H9 (cell line): ENCODE data around the gene MSI2. TPM values are rescaled to one million over a fixed set of nuclear protein-coding genes. Genes with fewer than 3 reads are reported as not detected.
A peak's percentile ranks its signal among the peaks of the same experiment; 100 is the strongest.

Experiments used
- DNase-seq: peaks from one replicate; pipeline ENCODE4 v3.0.0-alpha.2; 2017
- H2AFZ ChIP-seq: one replicate; pipeline ENCODE4 v1.6.1; 2013; ENCODE audit warnings: mild to moderate bottlenecking, low read length, control low read depth, moderate library complexity
- H2AK5ac ChIP-seq: 2 replicates; pipeline ENCODE4 v1.6.1; 2013; ENCODE audit warnings: low read length, control low read depth, mixed read lengths; ENCODE audit not compliant: insufficient read length
- H2BK120ac ChIP-seq: one replicate; pipeline ENCODE4 v1.6.1; 2013; ENCODE audit warnings: low read depth, mild to moderate bottlenecking, low read length, control low read depth, inconsistent platforms; ENCODE audit not compliant: poor library complexity, severe bottlenecking
- H2BK12ac ChIP-seq: 2 replicates; pipeline ENCODE4 v1.6.1; 2013; ENCODE audit warnings: low read length, control low read depth, mixed read lengths, low read depth; ENCODE audit not compliant: insufficient read length
- H2BK15ac ChIP-seq: 2 replicates; pipeline ENCODE4 v1.6.1; 2013; ENCODE audit warnings: low read depth, low read length, control low read depth
- H2BK20ac ChIP-seq: one replicate; pipeline ENCODE4 v1.6.1; 2013; ENCODE audit warnings: low read depth, mild to moderate bottlenecking, low read length, control low read depth, inconsistent platforms; ENCODE audit not compliant: poor library complexity, severe bottlenecking
- H2BK5ac ChIP-seq: 2 replicates; pipeline ENCODE4 v1.6.1; 2013; ENCODE audit warnings: low read length, control low read depth, mixed read lengths; ENCODE audit not compliant: insufficient read length
- H3K14ac ChIP-seq: 2 replicates; pipeline ENCODE4 v1.6.1; 2013; ENCODE audit warnings: low read length, control low read depth; ENCODE audit not compliant: insufficient read depth
- H3K18ac ChIP-seq: 2 replicates; pipeline ENCODE4 v1.6.1; 2013; ENCODE audit warnings: low read depth, mild to moderate bottlenecking, mixed read lengths, low read length, control low read depth; ENCODE audit not compliant: insufficient read length
- H3K23ac ChIP-seq: 2 replicates; pipeline ENCODE4 v1.6.1; 2013; ENCODE audit warnings: low read length, control low read depth, mixed read lengths, low read depth; ENCODE audit not compliant: insufficient read length
- H3K23me2 ChIP-seq: 2 replicates; pipeline ENCODE4 v1.6.1; 2013; ENCODE audit warnings: low read depth, mild to moderate bottlenecking, mixed read lengths, low read length, control low read depth; ENCODE audit not compliant: insufficient read length, poor library complexity, severe bottlenecking
- H3K27ac ChIP-seq: 2 replicates; pipeline ENCODE4 v1.5.1; 2013; ENCODE audit warnings: low read length, control low read depth, mixed read lengths, low read depth; ENCODE audit not compliant: insufficient read length
- H3K27me3 ChIP-seq: 2 replicates; pipeline ENCODE4 v1.6.1; 2013; ENCODE audit warnings: low read length, control low read depth, inconsistent platforms; ENCODE audit not compliant: insufficient read depth
- H3K4ac ChIP-seq: 2 replicates; pipeline ENCODE4 v1.6.1; 2013; ENCODE audit warnings: low read depth, mild to moderate bottlenecking, control low read depth, inconsistent platforms, low read length, moderate library complexity
- H3K4me1 ChIP-seq: 2 replicates; pipeline ENCODE4 v1.6.1; 2013; ENCODE audit warnings: low read length, control low read depth, inconsistent platforms; ENCODE audit not compliant: insufficient read depth
- H3K4me2 ChIP-seq: 2 replicates; pipeline ENCODE4 v1.6.1; 2013; ENCODE audit warnings: low read length, control low read depth, mixed read lengths; ENCODE audit not compliant: insufficient read length, insufficient read depth
- H3K56ac ChIP-seq: 2 replicates; pipeline ENCODE4 v1.6.1; 2013; ENCODE audit warnings: low read depth, mild to moderate bottlenecking, mixed read lengths, low read length, control low read depth; ENCODE audit not compliant: insufficient read length
- H3K79me1 ChIP-seq: 2 replicates; pipeline ENCODE4 v1.6.1; 2013; ENCODE audit warnings: low read depth, mild to moderate bottlenecking, moderate library complexity, low read length, control low read depth, inconsistent platforms; ENCODE audit not compliant: insufficient read depth, poor library complexity, severe bottlenecking
- H3K79me2 ChIP-seq: 2 replicates; pipeline ENCODE4 v1.6.1; 2013; ENCODE audit warnings: low read length, control low read depth, inconsistent platforms; ENCODE audit not compliant: insufficient read depth
- H3K9ac ChIP-seq: 2 replicates; pipeline ENCODE4 v1.6.1; 2013; ENCODE audit warnings: low read length, control low read depth, mixed read lengths; ENCODE audit not compliant: insufficient read length; ENCODE audit errors: extremely low read depth
- H3K9me3 ChIP-seq: one replicate; pipeline ENCODE4 v1.6.1; 2013; ENCODE audit warnings: low read depth, low read length, inconsistent platforms; ENCODE audit not compliant: control insufficient read depth
- H3T11ph ChIP-seq: one replicate; pipeline ENCODE4 v1.6.1; 2013; ENCODE audit warnings: mild to moderate bottlenecking, low read length, control low read depth, inconsistent platforms
- H4K20me1 ChIP-seq: one replicate; pipeline ENCODE4 v1.6.1; 2013; ENCODE audit not compliant: control insufficient read depth, insufficient read length, insufficient read depth
- H4K5ac ChIP-seq: 2 replicates; pipeline ENCODE4 v1.6.1; 2013; ENCODE audit warnings: low read depth, mild to moderate bottlenecking, mixed read lengths, low read length, control low read depth; ENCODE audit not compliant: insufficient read length
- H4K8ac ChIP-seq: replicated peaks from 2 replicates; pipeline ENCODE4 v1.6.1; 2013; ENCODE audit warnings: low read length, control low read depth, mixed read lengths, low read depth; ENCODE audit not compliant: insufficient read length
- H4K91ac ChIP-seq: 2 replicates; pipeline ENCODE4 v1.6.1; 2013; ENCODE audit warnings: low read depth, mild to moderate bottlenecking, moderate library complexity, mixed read lengths, low read length, control low read depth; ENCODE audit not compliant: insufficient read length
- H3K27ac Mint-ChIP-seq, 3 experiments: 2 replicates in 2 of 3; 3 replicates in 1 of 3; pipeline ENCODE4 v1.8.0; 2020 to 2021; ENCODE audit warnings: mixed read lengths in 3 of 3, mild to moderate bottlenecking in 1 of 3, moderate library complexity in 1 of 3
- H3K27me3 Mint-ChIP-seq: 2 replicates; pipeline ENCODE4 v1.8.0; 2021; ENCODE audit warnings: low read depth, mild to moderate bottlenecking, moderate library complexity, mixed read lengths
- H3K36me3 Mint-ChIP-seq, 3 experiments: 2 replicates in 2 of 3; 3 replicates in 1 of 3; pipeline ENCODE4 v1.8.0; 2020 to 2021; ENCODE audit warnings: low read depth in 3 of 3, mixed read lengths in 3 of 3; ENCODE audit not compliant: insufficient read depth in 1 of 3
- H3K4me1 Mint-ChIP-seq, 2 experiments: 2 replicates each; pipeline ENCODE4 v1.8.0; 2020; ENCODE audit warnings: mixed read lengths in 2 of 2
- H3K4me3 Mint-ChIP-seq, 2 experiments: 2 replicates in 1 of 2; 3 replicates in 1 of 2; pipeline ENCODE4 v1.8.0; 2020 to 2021; ENCODE audit warnings: mild to moderate bottlenecking in 2 of 2, mixed read lengths in 2 of 2, moderate library complexity in 1 of 2
- H3K9me3 Mint-ChIP-seq, 2 experiments: 2 replicates in 1 of 2; 3 replicates in 1 of 2; pipeline ENCODE4 v1.8.0; 2020; ENCODE audit warnings: mild to moderate bottlenecking in 2 of 2, mixed read lengths in 2 of 2, moderate library complexity in 1 of 2
- WGBS: extraction: QIAGEN DNeasy Blood & Tissue Kit; methylation state at CpG from one replicate; pipeline ENCODE4 v1.1.7; 2013; ENCODE audit warnings: missing lambda C conversion rate, low lambda C conversion rate, mixed read lengths; ENCODE audit not compliant: insufficient read length; ENCODE audit errors: extremely low coverage; 5-methylcytosine and 5-hydroxymethylcytosine counted together
- total RNA-seq: library from RNA; stranded (reverse); gene quantifications from 2 replicates; pipeline ENCODE4 v1.2.1, GENCODE V29; 2021
- TF ChIP-seq, protein P1 (sequence below): fragments of 200-600 bp; sonication (generic); conservative IDR thresholded peaks from 3 replicates; pipeline ENCODE4 v1.8.0; 2021; ENCODE audit warnings: antibody characterized with exemption, mild to moderate bottlenecking

The MSI2 gene
- total RNA-seq, 1 experiment from 2014 or later = 98.5 TPM

DNA sequence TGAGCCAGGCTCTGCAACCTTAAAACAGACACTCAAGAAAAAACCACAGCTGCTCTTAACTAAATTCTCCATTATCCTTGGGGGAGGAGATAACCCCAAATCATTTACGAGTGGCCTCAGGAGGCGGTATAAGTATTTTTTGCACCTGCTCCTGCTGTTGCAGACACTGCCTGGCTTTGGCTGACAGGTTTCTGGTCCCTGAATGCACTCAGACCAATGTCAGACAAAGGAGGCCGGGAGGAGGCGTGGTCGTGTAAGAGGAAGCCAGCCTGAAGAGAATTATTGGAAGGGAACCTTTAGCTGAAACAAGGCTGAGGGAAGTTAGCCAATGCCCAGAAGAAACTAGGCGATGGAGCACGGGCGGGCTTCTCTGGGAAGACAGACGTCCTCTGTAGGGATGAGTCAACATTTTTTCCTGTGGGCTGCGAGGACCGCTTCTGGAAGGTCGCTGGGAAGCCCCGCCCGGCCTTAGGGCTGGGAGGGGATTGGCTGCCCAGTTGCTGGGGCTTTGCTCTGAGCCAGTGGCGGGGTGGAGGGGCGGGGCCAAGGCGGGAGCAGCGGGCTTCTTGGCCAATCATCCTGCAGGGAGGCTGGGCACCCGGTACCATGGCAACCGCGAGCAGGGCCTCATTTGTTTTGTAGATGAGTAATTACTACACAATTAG is 406.5 kb downstream of the MSI2 start:
- Histone ChIP-seq H4K8ac (no peak overlapping the region), H3K56ac (no peak overlapping the region), H2BK5ac (no peak overlapping the region), H3K4me2 (peak overlapping the region; percentile 56), H4K91ac (no peak overlapping the region), H3K18ac (no peak overlapping the region), H3K27ac (peak overlapping the region; percentile 6), H3K4me1 (peaks cover 3% of the 10 kb centered on the region; the same call in 1 of the 2 replicates), H3K23ac (no peak overlapping the region), H2BK20ac (no peak overlapping the region), H4K5ac (no peak overlapping the region), H3K4ac (no peak overlapping the region), H2BK12ac (no peak overlapping the region), H3K23me2 (no peaks in the 10 kb centered on the region), H3K9ac (no peak overlapping the region), H3K14ac (no peak overlapping the region), H3T11ph (no peak overlapping the region), H2BK120ac (no peak overlapping the region), H2AK5ac (no peak overlapping the region), H2AFZ (no peak overlapping the region), H3K79me1 (no peaks in the 10 kb centered on the region), H2BK15ac (no peak overlapping the region), H3K79me2 (no peaks in the 10 kb centered on the region; the same call in 1 of the 2 replicates), H3K27me3 (no peaks in the 10 kb centered on the region), H3K9me3 (no peaks in the 10 kb centered on the region), H4K20me1 (no peaks in the 10 kb centered on the region)
- DNase-seq = peak; percentile 100
- TF ChIP-seq, protein P1, sequence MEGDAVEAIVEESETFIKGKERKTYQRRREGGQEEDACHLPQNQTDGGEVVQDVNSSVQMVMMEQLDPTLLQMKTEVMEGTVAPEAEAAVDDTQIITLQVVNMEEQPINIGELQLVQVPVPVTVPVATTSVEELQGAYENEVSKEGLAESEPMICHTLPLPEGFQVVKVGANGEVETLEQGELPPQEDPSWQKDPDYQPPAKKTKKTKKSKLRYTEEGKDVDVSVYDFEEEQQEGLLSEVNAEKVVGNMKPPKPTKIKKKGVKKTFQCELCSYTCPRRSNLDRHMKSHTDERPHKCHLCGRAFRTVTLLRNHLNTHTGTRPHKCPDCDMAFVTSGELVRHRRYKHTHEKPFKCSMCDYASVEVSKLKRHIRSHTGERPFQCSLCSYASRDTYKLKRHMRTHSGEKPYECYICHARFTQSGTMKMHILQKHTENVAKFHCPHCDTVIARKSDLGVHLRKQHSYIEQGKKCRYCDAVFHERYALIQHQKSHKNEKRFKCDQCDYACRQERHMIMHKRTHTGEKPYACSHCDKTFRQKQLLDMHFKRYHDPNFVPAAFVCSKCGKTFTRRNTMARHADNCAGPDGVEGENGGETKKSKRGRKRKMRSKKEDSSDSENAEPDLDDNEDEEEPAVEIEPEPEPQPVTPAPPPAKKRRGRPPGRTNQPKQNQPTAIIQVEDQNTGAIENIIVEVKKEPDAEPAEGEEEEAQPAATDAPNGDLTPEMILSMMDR = no peak
- Mint-ChIP-seq H3K36me3 (no peaks in the 10 kb centered on the region; a peak in 1 of 7 replicates), H3K4me3 (peak overlapping the region; percentile 73 to 87), H3K9me3 (no peaks in the 10 kb centered on the region), H3K27me3 (no peaks in the 10 kb centered on the region), H3K27ac (peak overlapping the region; percentile 97 to 99 (median 98); a peak in 6 of 7 replicates), H3K4me1 (peaks cover 55 to 64% of the 10 kb centered on the region in 2 experiments)
- no CpG with 5 or more reads among the region's 21 CpGs for WGBS
